ENCODE results near the gene BARX2. TPM values are rescaled to one million over a fixed set of nuclear protein-coding genes. Genes with fewer than 3 reads are reported as not detected.

Gene BARX2
- total and polyA plus RNA-seq, 12 donors, result 0.07 TPM; not detected in 11

GRCh38 chr11:129387434-129387833 lies 11.8 kb downstream of the BARX2 start:
- no peak for DNase-seq
- intact Hi-C loops (cut with DNase I), result no loop called here
- no peak overlapping the region for H3K4me3 ChIP-seq
- peaks cover 15% of the 10 kb centered on the region for H3K27me3 ChIP-seq
- WGBS, 4 donors, result 29 to 61% (median 55%) methylated on average over 1 of the region's 1 CpG
- TF ChIP-seq POLR2A (IDR thresholded peaks at IDR 0.05) (no peak), CTCF (IDR thresholded peaks at IDR 0.05) (no peak)
- no peaks in the 10 kb centered on the region for H3K36me3 ChIP-seq (replicated peaks in 1 of 2)
- no peak overlapping the region for H3K27ac ChIP-seq
- no peaks in the 10 kb centered on the region for H3K9me3 ChIP-seq (replicated peaks in 1 of 3)
- H3K4me1 ChIP-seq (replicated peaks in 1 of 2), result no peaks in the 10 kb centered on the region

GRCh38 chr11:129388824-129389223 lies 13.2 kb downstream of the BARX2 start:
- no peak overlapping the region for H3K4me3 ChIP-seq
- no peak overlapping the region for H3K27ac ChIP-seq
- TF ChIP-seq POLR2A (IDR thresholded peaks at IDR 0.05) (no peak), CTCF (IDR thresholded peaks at IDR 0.05) (no peak)
- no peak for DNase-seq
- H3K36me3 ChIP-seq (replicated peaks in 1 of 2), result no peaks in the 10 kb centered on the region
- peaks cover 10% of the 10 kb centered on the region for H3K27me3 ChIP-seq
- H3K9me3 ChIP-seq (replicated peaks in 1 of 3), result no peaks in the 10 kb centered on the region
- intact Hi-C loops (cut with DNase I), result no loop called here
- 50 to 63% (median 53%) methylated on average over 2 of the region's 2 CpGs for WGBS, 4 donors
- no peaks in the 10 kb centered on the region for H3K4me1 ChIP-seq (replicated peaks in 1 of 2)

GRCh38 chr11:129390303-129390821 lies 14.7 kb downstream of the BARX2 start:
- no peak overlapping the region for H3K27ac ChIP-seq
- no peaks in the 10 kb centered on the region for H3K36me3 ChIP-seq (replicated peaks in 1 of 2)
- 77 to 85% (median 80%) methylated on average over 4 of the region's 4 CpGs for WGBS, 4 donors
- no peaks in the 10 kb centered on the region for H3K4me1 ChIP-seq (replicated peaks in 1 of 2)
- H3K9me3 ChIP-seq (replicated peaks in 1 of 3), result no peaks in the 10 kb centered on the region
- no peak for DNase-seq
- intact Hi-C loops (cut with DNase I), result no loop called here
- H3K4me3 ChIP-seq, result no peak overlapping the region
- peaks cover 5% of the 10 kb centered on the region for H3K27me3 ChIP-seq
- TF ChIP-seq CTCF (IDR thresholded peaks at IDR 0.05) (no peak), POLR2A (IDR thresholded peaks at IDR 0.05) (no peak)

GRCh38 chr11:129391360-129391759 lies 15.7 kb downstream of the BARX2 start:
- intact Hi-C loops (cut with DNase I), result no loop called here
- H3K27me3 ChIP-seq, result peaks cover 5% of the 10 kb centered on the region
- no peak for DNase-seq

More at GRCh38 chr11:129391360-129391759, 15.7 kb downstream of the BARX2 start:
- Histone ChIP-seq H3K4me3 (no peak overlapping the region), H3K4me1 (replicated peaks in 1 of 2) (no peaks in the 10 kb centered on the region), H3K36me3 (replicated peaks in 1 of 2) (no peaks in the 10 kb centered on the region), H3K9me3 (replicated peaks in 1 of 3) (no peaks in the 10 kb centered on the region), H3K27ac (no peak overlapping the region)
- no peak for TF ChIP-seq POLR2A (IDR thresholded peaks at IDR 0.05)
- TF ChIP-seq CTCF (IDR thresholded peaks at IDR 0.05), result no peak
- 53 to 76% (median 61%) methylated on average over 5 of the region's 5 CpGs for WGBS, 4 donors

Measured in adrenal gland (tissue), 12 donors.